A549 (cell line): ENCODE results near the gene SCFD1.

ENCODE experiments used
- BHLHE40 ChIP-seq: IDR thresholded peaks from 2 replicates; pipeline ENCODE4 v1.6.1; 2012; ENCODE audit warnings: low read depth, low read length, inconsistent platforms
- CBX2 ChIP-seq: fragments of 200-600 bp; sonication (generic); IDR thresholded peaks from 2 replicates; pipeline ENCODE4 v1.6.1; 2016; ENCODE audit warnings: low read depth, mild to moderate bottlenecking, borderline replicate concordance
- CEBPB ChIP-seq, 2 experiments: fragments of >200 bp in 1 of 2; sonication (Bioruptor Twin) in 1 of 2; formaldehyde crosslinking in 1 of 2; IDR thresholded peaks; 2 replicates each; pipeline ENCODE4 v1.6.1; 2012 to 2016
- CTCF ChIP-seq: fragments of >200 bp; sonication (Bioruptor Twin); formaldehyde crosslinking; IDR thresholded peaks from 3 replicates; pipeline ENCODE4 v1.5.1; 2016
- ELK1 ChIP-seq: fragments of 150-350 bp; IDR thresholded peaks from 2 replicates; pipeline ENCODE4 v1.6.1; 2014; ENCODE audit warnings: low read depth, mild to moderate bottlenecking, low read length
- JUNB ChIP-seq: fragments of >200 bp; sonication (Bioruptor Twin); formaldehyde crosslinking; IDR thresholded peaks from 2 replicates; pipeline ENCODE4 v1.6.1; 2016
- KDM1A ChIP-seq: fragments of 200-600 bp; sonication (generic); IDR thresholded peaks from 2 replicates; pipeline ENCODE4 v1.6.1; 2016; ENCODE audit warnings: low read depth, mild to moderate bottlenecking
- MAX ChIP-seq: IDR thresholded peaks from 2 replicates; pipeline ENCODE4 v1.6.1; 2012
- PHF8 ChIP-seq: fragments of 200-600 bp; sonication (generic); IDR thresholded peaks from 2 replicates; pipeline ENCODE4 v1.6.1; 2016; ENCODE audit warnings: low read depth, mild to moderate bottlenecking, antibody characterized with exemption, moderate library complexity, borderline replicate concordance
- POLR2A ChIP-seq: IDR thresholded peaks from 2 replicates; pipeline ENCODE4 v1.6.1; 2012; ENCODE audit warnings: mild to moderate bottlenecking, low read length
- RCOR1 ChIP-seq: fragments of 150-350 bp; IDR thresholded peaks from 2 replicates; pipeline ENCODE4 v1.6.1; 2014; ENCODE audit warnings: antibody characterized with exemption, low read length, low read depth
- REST ChIP-seq: fragments of 200-600 bp; sonication (generic); IDR thresholded peaks from 2 replicates; pipeline ENCODE4 v1.6.1; 2016; ENCODE audit warnings: antibody characterized with exemption, mild to moderate bottlenecking, moderate library complexity
- SREBF2 ChIP-seq: fragments of 450-650 bp; IDR thresholded peaks from 2 replicates; pipeline ENCODE4 v1.6.1; 2014; ENCODE audit warnings: mild to moderate bottlenecking, moderate library complexity
- USF2 ChIP-seq: fragments of 450-650 bp; IDR thresholded peaks from 2 replicates; pipeline ENCODE4 v1.6.1; 2014; ENCODE audit warnings: antibody characterized with exemption

- no peak for TF ChIP-seq CTCF
- TF ChIP-seq BHLHE40, result no peak
- no peak for TF ChIP-seq USF2
- no peak for TF ChIP-seq CBX2
- no peak for TF ChIP-seq RCOR1
- no peak for TF ChIP-seq MAX
- TF ChIP-seq REST, result no peak
- no peak for TF ChIP-seq POLR2A
- TF ChIP-seq SREBF2, result no peak
- TF ChIP-seq PHF8, result no peak
- TF ChIP-seq KDM1A, result no peak
- TF ChIP-seq ELK1, result no peak
- no peak for TF ChIP-seq JUNB
- TF ChIP-seq CEBPB (IDR thresholded peaks at IDR 0.05), result no peak
Observed at GRCh38 chr14:30698463-30698862, 76.3 kb downstream of the SCFD1 start.
